Bronchial epithelial cell (primary cell): ENCODE measurements around the gene DROSHA. TPM values are rescaled to one million over a fixed set of nuclear protein-coding genes. Genes with fewer than 3 reads are reported as not detected.

ENCODE experiments used
- DNase-seq: peaks from one replicate; pipeline ENCODE4 v3.0.0-alpha.2; 2010; ENCODE audit warnings: low read depth
- FAIRE-seq: peaks from 2 replicates; lab custom pipeline; 2011; peaks lifted over from hg19 to GRCh38; lab: Jason Lieb, UNC
- H3K27me3 ChIP-seq: 2 replicates; pipeline ENCODE4 v1.5.1; 2011; ENCODE audit warnings: low read length; ENCODE audit not compliant: control insufficient read depth, insufficient read depth
- H3K36me3 ChIP-seq: 2 replicates; pipeline ENCODE4 v1.5.1; 2011; ENCODE audit warnings: low read length; ENCODE audit not compliant: control insufficient read depth, insufficient read depth
- H3K4me3 ChIP-seq: 2 replicates; pipeline ENCODE4 v1.5.1; 2011; ENCODE audit warnings: mild to moderate bottlenecking, low read depth, low read length, control low read depth
- total RNA-seq: library from RNA; depleted of rRNA; stranded (reverse); fragments of >200 nt; gene quantifications from 2 replicates; pipeline ENCODE4 v1.2.1, GENCODE V29; 2014
- TF ChIP-seq, protein P1 (sequence below): IDR thresholded peaks from 2 replicates; pipeline ENCODE4 v1.5.1; 2011; ENCODE audit warnings: mild to moderate bottlenecking, moderate library complexity, low read length, control low read depth, inconsistent platforms; ENCODE audit not compliant: insufficient read depth, severe bottlenecking

The DROSHA gene, protein sequence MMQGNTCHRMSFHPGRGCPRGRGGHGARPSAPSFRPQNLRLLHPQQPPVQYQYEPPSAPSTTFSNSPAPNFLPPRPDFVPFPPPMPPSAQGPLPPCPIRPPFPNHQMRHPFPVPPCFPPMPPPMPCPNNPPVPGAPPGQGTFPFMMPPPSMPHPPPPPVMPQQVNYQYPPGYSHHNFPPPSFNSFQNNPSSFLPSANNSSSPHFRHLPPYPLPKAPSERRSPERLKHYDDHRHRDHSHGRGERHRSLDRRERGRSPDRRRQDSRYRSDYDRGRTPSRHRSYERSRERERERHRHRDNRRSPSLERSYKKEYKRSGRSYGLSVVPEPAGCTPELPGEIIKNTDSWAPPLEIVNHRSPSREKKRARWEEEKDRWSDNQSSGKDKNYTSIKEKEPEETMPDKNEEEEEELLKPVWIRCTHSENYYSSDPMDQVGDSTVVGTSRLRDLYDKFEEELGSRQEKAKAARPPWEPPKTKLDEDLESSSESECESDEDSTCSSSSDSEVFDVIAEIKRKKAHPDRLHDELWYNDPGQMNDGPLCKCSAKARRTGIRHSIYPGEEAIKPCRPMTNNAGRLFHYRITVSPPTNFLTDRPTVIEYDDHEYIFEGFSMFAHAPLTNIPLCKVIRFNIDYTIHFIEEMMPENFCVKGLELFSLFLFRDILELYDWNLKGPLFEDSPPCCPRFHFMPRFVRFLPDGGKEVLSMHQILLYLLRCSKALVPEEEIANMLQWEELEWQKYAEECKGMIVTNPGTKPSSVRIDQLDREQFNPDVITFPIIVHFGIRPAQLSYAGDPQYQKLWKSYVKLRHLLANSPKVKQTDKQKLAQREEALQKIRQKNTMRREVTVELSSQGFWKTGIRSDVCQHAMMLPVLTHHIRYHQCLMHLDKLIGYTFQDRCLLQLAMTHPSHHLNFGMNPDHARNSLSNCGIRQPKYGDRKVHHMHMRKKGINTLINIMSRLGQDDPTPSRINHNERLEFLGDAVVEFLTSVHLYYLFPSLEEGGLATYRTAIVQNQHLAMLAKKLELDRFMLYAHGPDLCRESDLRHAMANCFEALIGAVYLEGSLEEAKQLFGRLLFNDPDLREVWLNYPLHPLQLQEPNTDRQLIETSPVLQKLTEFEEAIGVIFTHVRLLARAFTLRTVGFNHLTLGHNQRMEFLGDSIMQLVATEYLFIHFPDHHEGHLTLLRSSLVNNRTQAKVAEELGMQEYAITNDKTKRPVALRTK (N-terminal part only)
- 30.8 and 37.0 TPM in 2 replicates for total RNA-seq

- H3K27me3 ChIP-seq = no peaks in the 10 kb centered on the region
- TF ChIP-seq, protein P1, sequence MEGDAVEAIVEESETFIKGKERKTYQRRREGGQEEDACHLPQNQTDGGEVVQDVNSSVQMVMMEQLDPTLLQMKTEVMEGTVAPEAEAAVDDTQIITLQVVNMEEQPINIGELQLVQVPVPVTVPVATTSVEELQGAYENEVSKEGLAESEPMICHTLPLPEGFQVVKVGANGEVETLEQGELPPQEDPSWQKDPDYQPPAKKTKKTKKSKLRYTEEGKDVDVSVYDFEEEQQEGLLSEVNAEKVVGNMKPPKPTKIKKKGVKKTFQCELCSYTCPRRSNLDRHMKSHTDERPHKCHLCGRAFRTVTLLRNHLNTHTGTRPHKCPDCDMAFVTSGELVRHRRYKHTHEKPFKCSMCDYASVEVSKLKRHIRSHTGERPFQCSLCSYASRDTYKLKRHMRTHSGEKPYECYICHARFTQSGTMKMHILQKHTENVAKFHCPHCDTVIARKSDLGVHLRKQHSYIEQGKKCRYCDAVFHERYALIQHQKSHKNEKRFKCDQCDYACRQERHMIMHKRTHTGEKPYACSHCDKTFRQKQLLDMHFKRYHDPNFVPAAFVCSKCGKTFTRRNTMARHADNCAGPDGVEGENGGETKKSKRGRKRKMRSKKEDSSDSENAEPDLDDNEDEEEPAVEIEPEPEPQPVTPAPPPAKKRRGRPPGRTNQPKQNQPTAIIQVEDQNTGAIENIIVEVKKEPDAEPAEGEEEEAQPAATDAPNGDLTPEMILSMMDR = no peak
- FAIRE-seq (no peak), DNase-seq (peak; percentile 93)
- peaks cover 17% of the 10 kb centered on the region for H3K36me3 ChIP-seq
- peak within 1 kb of the TSS; percentile 75 for H3K4me3 ChIP-seq
Measured at GRCh38 chr5:31531888-31532547, at the start of gene DROSHA, which contains the start of gene C5orf22. DROSHA (minus strand) TSS chr5:31532093; CDS start chr5:31529059, 3,034 bp downstream. C5orf22 (plus strand) TSS chr5:31532301; CDS start chr5:31532393, 92 bp downstream.

DNA sequence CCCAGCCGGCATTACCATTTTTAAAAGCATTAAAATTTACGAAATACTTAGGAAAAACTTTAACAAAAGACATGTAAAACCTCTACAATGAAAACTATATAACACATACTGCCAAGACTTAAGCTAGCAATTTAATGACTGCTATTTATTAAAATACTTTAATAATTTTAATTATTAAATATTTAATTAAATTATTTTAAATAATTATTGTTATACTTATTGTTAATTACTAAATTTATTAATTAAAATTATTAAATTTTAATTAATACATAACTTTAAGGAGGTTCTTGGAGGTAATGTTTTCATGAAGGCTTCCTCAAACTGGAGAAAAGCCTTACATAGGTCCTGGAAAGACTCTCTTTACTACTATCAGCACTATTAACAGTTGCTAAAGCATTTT lies 47.7 kb upstream of the DROSHA start:
- H3K4me3 ChIP-seq = no peak overlapping the region
- no peaks in the 10 kb centered on the region for H3K36me3 ChIP-seq
- peaks cover 1% of the 10 kb centered on the region for H3K27me3 ChIP-seq
- TF ChIP-seq, protein P1 = no peak
- DNase-seq (no peak), FAIRE-seq (no peak)

DNA sequence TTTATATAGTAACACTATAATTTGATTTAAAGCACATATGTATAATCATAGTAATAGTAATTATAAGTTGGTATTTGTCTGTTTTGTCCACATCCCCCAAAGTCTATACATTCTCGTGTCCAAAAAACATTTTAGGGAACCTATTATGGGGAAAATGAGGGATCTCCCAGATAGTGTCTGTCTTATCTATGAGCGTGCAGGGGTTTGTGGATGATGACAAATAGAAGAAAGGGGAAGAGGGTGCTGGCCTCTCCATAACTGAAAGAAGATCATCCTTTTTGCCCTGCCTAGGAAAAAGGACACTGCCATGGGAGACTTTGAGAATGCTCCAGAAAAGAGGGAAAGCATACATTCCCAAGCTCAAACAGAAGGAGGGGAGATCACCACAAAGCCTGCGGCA lies 45.5 kb upstream of the DROSHA start:
- no peak overlapping the region for H3K4me3 ChIP-seq
- peaks cover 1% of the 10 kb centered on the region for H3K27me3 ChIP-seq
- TF ChIP-seq, protein P1 = no peak
- no peaks in the 10 kb centered on the region for H3K36me3 ChIP-seq
- DNase-seq (no peak), FAIRE-seq (no peak)

DNA sequence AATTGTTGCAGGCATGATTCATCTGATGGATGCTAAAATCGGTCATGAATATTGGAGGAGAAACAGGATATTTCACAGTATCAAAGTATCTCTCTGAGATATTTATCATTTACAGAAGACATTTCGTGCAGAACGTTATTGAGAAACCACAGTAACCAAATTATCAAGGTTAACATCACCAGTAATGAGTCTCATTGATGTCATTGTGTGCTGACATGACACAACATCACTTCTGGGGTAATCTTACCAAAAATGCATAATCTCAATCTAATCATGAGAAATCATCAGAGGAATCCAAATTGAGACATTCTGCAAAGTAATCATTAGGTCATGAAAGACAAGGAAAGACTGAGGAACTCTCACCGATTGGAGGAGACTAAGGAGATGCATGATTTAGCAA lies 42.9 kb upstream of the DROSHA start:
- H3K27me3 ChIP-seq = peaks cover 1% of the 10 kb centered on the region
- TF ChIP-seq, protein P1 = no peak
- DNase-seq = no peak
- H3K36me3 ChIP-seq = no peaks in the 10 kb centered on the region
- H3K4me3 ChIP-seq = no peak overlapping the region
- no peak for FAIRE-seq
